ENCODE measurements around the gene PLP1. TPM values are rescaled to one million over a fixed set of nuclear protein-coding genes. Genes with fewer than 3 reads are reported as not detected.
"Not testable (repeated sequence)": the region's sequence is repeated elsewhere in the genome, so short reads cannot be mapped to it uniquely, and the experiment has no call there.

Gene PLP1
- total RNA-seq, 2 donors from 2014 or later: 7.6 to 16.0 TPM

DNA sequence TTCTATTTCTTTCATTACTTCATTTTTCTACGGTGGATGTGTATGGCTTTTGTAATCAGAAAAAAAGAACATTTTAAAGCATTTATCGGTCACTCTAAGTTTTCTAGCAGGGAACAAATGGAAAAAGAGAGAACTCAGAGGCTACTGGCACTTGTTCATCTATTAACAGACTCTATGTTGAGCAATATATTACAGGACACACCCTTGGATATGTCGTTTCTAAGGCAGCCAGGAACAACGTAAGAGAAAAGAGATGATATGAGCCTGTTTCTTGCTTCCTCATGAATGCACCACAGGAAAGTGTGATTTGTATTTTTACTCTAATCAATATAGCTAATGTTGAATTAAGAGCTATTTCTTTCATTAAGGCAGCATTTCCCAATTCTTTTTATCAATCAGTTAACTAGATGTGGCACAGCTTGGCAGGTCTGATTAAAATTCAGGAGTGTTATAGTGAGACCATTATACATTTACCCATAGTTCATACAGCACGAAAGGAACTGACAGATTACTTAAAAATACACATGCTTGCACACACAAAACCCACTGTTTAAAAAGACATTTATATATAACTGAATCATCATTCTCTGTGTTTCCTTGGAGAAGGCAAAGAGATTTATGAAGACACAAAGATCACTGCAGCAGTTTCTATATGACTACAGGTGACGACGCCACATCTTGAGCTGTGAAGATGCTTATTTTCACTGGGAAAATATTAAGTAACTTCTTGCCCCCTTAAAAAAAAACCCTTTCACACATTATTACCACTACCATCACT, 42.4 kb downstream of the PLP1 start:
- DNase-seq (no peak), ATAC-seq (peak in 1 of 2 donors; percentile 58)

DNA sequence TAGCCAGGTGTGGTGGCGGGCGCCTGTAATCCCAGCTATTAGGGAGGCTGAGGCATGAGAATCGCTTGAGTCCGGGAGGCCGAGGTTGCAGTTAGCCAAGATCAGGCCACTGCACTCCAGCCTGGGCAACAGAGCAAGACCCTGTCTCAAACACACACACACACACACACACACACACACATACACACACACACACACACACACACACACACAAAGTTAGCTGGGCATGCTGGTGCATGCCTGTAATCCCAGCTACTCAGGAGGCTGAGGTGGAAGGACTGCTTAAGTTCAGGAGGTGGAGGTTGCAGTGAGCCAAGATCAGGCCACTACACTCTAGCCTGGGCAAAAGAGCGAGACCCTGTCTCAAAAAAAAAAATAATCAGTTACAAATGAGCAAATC, 44.2 kb downstream of the PLP1 start:
- not testable (repeated sequence) for DNase-seq, ATAC-seq
- intact Hi-C loops (cut with DNase I): loop anchor here in 1 of 2 donors (5.0 kb wide), 1 partner anchor 114 kb away; no protein-coding TSS in a partner anchor

More for the DNA sequence above, 42.4 kb downstream of the PLP1 start:
- intact Hi-C loops (cut with DNase I): loop anchor here in 1 of 2 donors (5.0 kb wide), 1 partner anchor 132 kb away; the partner anchor contains the start of gene MORF4L2

DNA sequence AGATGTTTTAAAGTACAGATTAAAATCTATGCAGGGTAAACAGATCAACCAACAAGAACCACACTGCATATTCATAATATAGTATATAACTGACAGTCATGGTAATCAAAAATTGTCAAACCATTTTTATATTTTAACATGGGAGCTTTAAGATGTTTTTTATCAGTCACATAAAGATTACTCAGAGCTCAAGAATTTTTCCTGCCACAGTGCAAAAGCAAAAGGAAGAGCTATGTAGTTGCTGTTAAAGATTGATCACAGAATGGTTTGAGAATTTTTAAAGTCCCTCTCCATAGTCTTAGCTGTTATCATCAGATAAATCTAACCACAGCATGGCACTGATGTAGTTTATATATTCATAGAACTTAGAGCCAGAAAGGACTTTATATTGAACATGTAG, 47.0 kb downstream of the PLP1 start:
- no peak for ATAC-seq
- intact Hi-C loops (cut with DNase I): loop anchor here in 1 of 2 donors (5.0 kb wide), 1 partner anchor 116 kb away; no protein-coding TSS in a partner anchor
- no peak for DNase-seq

- intact Hi-C loops (cut with DNase I): no loop called here
- DNase-seq (no peak), ATAC-seq (no peak)
These were observed 49.2 kb downstream of the PLP1 start for GRCh38 chrX:103825881-103826280.

DNA sequence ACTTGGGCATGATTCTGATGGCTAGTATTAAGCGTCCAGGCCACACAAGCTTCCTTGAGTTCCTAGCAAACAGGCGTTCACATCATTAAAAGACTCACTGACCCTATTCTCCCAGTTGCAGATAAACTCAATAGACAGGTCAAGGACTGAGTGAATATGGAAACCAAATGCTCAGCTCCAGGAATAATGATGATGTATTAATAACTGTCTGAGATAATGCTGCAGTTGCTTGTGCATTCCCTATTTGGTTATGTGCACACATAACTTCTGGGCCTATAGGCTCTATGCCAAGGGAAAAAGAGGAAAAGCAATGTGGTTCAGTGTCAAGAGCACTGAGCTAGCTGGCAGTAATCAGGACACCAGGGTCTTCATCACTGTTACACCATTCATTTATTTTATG, 51.9 kb downstream of the PLP1 start:
- intact Hi-C loops (cut with DNase I): no loop called here

GRCh38 chrX:103830848-103831247, 54.2 kb downstream of the PLP1 start:
- intact Hi-C loops (cut with DNase I): no loop called here
- ATAC-seq (peak; percentile 38 to 42), DNase-seq (no peak)

More for the DNA sequence above, 51.9 kb downstream of the PLP1 start:
- no peak for DNase-seq
- peak; percentile 19 to 54 for ATAC-seq

- DNase-seq (no peak), ATAC-seq (peak in 1 of 2 donors; percentile 57)
- intact Hi-C loops (cut with DNase I): no loop called here
These were observed 54.7 kb downstream of the PLP1 start for GRCh38 chrX:103831342-103831802.

DNA sequence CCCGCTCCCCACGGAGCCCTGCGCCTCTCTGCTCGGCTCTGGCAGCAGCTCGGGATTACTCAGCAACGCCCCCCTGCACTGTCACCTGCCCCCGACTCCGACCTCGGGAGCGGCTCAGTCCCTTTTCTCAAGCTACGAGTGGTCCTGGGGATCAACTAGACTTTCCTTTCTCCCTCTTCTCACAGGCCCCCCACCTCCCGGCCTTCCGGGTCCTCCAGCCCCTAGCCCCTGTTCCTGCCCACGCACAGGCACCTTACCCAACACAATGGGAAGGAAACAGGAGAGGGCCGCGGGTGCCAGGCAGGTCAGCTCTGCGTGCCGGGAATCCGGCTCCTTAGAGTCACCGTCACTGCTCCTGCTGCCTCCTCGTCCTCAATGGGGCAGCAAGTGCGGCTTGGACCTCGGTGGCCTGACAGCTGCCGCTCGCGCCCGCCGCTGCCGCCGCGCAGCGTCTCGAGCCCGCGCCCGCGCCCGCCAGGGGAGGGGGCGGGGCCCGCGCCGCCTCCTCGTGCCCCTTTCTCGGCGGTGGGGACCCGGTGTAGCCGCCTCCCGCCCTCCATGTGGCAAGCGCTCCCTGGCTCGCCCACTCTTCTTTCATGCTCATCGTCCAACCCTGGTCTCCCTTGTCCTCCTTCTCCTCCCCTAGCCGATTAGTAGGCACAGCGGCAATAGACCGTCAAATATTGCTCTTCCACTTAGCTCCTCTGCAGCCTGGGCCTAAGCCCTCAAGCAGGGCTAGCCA, 55.3 kb downstream of the PLP1 start, which contains the start of gene RAB9B:
Gene RAB9B, minus strand, starts transcription at position 455 of the 742 bp plus-strand sequence. CDS start 6,473 bp downstream, outside the sequence.
- DNase-seq (peak; percentile 76), ATAC-seq (peak; percentile 92 to 95)
- intact Hi-C loops (cut with DNase I): no loop called here

DNA sequence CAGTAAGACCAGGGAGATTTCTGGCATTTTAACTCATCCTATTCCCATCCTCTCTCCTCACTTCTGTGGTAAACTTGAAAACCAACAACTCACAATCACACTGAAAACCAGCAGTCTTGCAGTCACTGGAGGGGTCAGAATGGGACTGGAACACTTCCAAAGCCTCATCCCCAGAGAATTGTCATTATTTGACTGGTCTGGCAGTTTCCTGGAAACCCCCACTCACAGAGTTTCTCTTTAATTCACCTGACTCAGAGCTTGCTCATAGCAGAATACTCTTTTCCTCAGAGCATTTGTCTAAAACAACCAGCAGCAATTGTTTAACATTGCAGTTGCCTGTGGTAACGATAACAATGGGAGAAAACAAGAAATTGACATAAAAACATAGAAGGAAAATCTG, 62.8 kb downstream of the PLP1 start:
- DNase-seq (no peak), ATAC-seq (no peak)
- intact Hi-C loops (cut with DNase I): no loop called here

Other genes starting within 250 kb of the PLP1 start
- 10 to 100 TPM; 70.5 to 75.6 TPM for gene TCEAL4, start 191.3 kb upstream of the PLP1 start, total RNA-seq
- gene TCEAL3, start 168.9 kb upstream of the PLP1 start, total RNA-seq: 10 to 100 TPM; 25.3 to 34.6 TPM
- gene TCEAL1, start 147.9 kb upstream of the PLP1 start, total RNA-seq: 10 to 100 TPM; 20.9 to 32.1 TPM
- gene MORF4L2, start 90.1 kb upstream of the PLP1 start, total RNA-seq: 100 to 1,000 TPM; 191 to 248 TPM
- not detected for gene TMEM31, start 65.9 kb upstream of the PLP1 start, total RNA-seq
- 10 to 100 TPM; 14.6 to 21.4 TPM for gene RAB9B, start 55.4 kb downstream of the PLP1 start, total RNA-seq
- gene TMSB15B, start 185.8 kb downstream of the PLP1 start, total RNA-seq: 1 to 10 TPM; 1.0 to 1.9 TPM
- not detected for gene H2BW1, start 236.9 kb downstream of the PLP1 start, total RNA-seq

Data from left cardiac atrium (tissue), 4 donors.